ENCODE results near the gene KRTAP10-3.

GRCh38 chr21:44599264-44600029, 40.9 kb upstream of the KRTAP10-3 start:
- TF ChIP-seq EZH2 (IDR thresholded peaks at IDR 0.05; ENCODE audit: low read length, missing control alignments) (no peak), CTCF (conservative IDR thresholded peaks at IDR 0.05 in 1 of 2, IDR thresholded peaks at IDR 0.05 in 1 of 2; ENCODE audit: low read depth in 1 of 2, low read length in 2 of 2) (no peak)
